ENCODE measurements around the gene PRICKLE1.

PRICKLE1 gene

GRCh38 chr12:42407306-42407705 is 182.2 kb downstream of the PRICKLE1 start:
- no peak overlapping the region for H3K4me3 ChIP-seq (ENCODE audit: low read depth, low read length)
- no peak for DNase-seq (ENCODE audit: low read depth)
- no peak for TF ChIP-seq CTCF (IDR thresholded peaks at IDR 0.05; ENCODE audit: insufficient read depth, low read depth, low read length, missing control alignments)

Measured in GM12865 (cell line).